Epithelial cell of esophagus (primary cell): ENCODE data around the gene MED27.
"Not testable (repeated sequence)": the region's sequence is repeated elsewhere in the genome, so short reads cannot be mapped to it uniquely, and the experiment has no call there.

Experiments used
- DNase-seq: peaks from one replicate; pipeline ENCODE4 v3.0.0; 2010; ENCODE audit warnings: low read depth
- H3K4me3 ChIP-seq: 2 replicates; pipeline ENCODE4 v1.5.1; 2011; ENCODE audit warnings: mild to moderate bottlenecking, low read length, control low read depth
- CTCF ChIP-seq: IDR thresholded peaks from 2 replicates; pipeline ENCODE4 v1.5.1; 2011; ENCODE audit warnings: low read depth, mild to moderate bottlenecking, low read length, control low read depth, inconsistent platforms; ENCODE audit not compliant: insufficient read depth; ENCODE audit errors: missing control alignments

The MED27 gene

DNA sequence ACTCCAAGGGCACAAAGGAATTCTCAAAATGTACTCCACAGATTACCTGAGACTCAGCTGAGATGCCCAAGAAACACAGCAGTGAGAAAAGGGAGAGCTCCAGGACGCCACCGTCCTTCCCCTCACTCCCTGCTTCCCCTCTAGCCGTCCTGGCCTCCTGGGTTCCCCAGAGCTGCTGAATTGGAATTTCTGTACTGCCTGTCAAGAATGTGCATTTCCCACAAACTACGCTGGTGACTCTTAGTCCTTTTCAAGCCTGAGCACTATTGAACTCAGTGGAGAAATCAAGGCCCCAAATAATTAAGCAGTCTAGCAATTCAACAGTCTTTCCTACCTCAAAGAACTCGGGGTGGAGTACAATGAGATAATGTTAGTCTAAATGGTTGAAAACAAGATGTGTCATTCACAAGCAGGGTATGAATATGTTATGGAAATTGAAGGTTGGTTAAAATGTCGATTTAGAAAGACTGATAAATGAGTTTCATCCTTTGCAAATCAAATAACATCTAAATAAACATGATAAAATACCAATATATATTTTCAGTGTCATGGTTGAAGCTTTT, 153.2 kb downstream of the MED27 start:
- H3K4me3 ChIP-seq: no peak overlapping the region
- no peak for TF ChIP-seq CTCF
- DNase-seq: no peak

- TF ChIP-seq CTCF: no peak
Measured at GRCh38 chr9:131925677-131926177, 153.9 kb downstream of the MED27 start.

GRCh38 chr9:131923766-131924165, 155.9 kb downstream of the MED27 start:
- no peak overlapping the region for H3K4me3 ChIP-seq
- DNase-seq: no peak
- TF ChIP-seq CTCF: no peak

More at GRCh38 chr9:131925677-131926177, 153.9 kb downstream of the MED27 start:
- DNase-seq: no peak
- no peak overlapping the region for H3K4me3 ChIP-seq

DNA sequence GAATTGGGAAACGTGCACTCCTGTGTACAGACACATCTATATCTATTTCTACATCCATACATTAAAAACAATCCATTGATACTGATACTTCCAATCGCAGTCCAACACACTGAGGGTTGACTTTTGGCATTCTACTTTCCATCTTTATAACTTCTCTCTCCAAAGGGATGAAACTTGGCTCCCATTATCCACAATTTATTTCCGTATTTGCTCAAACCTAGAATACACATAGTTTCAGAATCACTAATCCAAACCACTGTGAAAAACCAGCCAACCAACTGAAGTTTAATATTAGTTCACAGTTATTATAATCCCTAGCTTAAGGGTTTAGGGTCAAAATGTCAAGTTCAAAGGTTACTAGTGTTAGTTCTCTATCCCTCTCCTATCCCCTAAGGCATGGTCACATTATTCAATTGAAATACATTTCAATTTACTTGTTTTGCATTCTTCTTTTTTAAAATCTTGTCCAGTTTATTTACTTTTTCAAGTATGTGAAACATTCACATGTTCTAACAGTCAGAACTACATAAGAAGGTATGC, 156.5 kb downstream of the MED27 start:
- no peak for DNase-seq
- no peak for TF ChIP-seq CTCF
- no peak overlapping the region for H3K4me3 ChIP-seq

DNA sequence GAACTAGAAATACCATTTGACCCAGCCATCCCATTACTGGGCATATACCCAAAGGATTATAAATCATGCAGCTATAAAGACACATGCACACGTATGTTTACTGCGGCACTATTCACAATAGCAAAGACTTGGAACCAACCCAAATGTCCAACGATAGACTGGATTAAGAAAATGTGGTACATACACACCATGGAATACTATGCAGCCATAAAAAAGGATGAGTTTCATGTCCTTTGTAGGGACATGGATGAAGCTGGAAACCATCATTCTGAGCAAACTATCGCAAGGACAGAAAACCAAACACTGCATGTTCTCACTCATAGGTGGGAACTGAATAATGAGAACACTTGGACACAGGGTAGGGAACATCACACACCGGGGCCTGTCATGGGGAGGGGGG, 158.0 kb downstream of the MED27 start:
- H3K4me3 ChIP-seq, DNase-seq: not testable (repeated sequence)

DNA sequence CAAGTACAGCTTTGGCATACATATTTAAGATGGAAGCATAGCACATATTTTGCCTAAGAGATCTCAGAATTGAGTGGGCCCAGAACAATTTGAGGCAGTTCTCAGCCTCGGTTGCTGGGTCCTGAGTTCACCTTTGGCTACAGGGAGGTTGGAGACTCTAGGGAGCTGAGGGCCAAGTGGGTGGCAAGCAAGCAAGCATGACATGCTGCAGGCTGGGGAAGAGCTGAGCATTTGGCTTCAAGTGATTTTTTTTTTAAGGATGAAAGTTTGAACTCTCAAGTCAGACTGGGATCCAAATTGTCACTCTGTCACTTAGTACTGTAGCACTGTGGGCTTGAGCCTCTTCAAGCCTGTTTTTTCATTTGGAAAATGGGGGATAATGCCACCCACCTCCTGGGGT, 160.5 kb downstream of the MED27 start:
- no peak overlapping the region for H3K4me3 ChIP-seq
- no peak for DNase-seq
- TF ChIP-seq CTCF: no peak

DNA sequence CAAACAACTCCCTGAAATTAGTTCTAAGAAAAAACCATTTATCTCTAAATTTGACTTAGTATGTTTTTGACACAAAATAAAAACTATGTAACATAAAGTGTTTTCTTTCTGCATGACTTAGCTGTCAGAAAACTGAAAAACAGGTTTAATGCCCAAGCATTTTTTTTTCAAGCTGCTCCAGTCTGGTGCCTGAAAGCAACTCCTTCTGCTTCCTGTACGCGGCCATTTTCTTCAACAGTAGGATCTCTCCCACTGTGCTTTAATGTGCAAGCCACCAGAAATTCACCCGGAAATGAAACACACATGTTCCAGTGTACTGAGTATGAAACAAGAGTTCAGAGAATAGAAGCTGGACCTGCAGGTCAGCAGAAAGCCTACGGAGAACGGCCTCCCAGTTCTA, 161.2 kb downstream of the MED27 start:
- TF ChIP-seq CTCF: no peak
- DNase-seq: no peak

More for the DNA sequence above, 161.2 kb downstream of the MED27 start:
- H3K4me3 ChIP-seq: no peak overlapping the region
